ENCODE results near the gene B4GALNT4. TPM values are rescaled to one million over a fixed set of nuclear protein-coding genes. Genes with fewer than 3 reads are reported as not detected.

The B4GALNT4 gene
- total and polyA plus RNA-seq, 7 donors = 1.4 to 9.1 (median 5.5) TPM; not detected in 1

DNA sequence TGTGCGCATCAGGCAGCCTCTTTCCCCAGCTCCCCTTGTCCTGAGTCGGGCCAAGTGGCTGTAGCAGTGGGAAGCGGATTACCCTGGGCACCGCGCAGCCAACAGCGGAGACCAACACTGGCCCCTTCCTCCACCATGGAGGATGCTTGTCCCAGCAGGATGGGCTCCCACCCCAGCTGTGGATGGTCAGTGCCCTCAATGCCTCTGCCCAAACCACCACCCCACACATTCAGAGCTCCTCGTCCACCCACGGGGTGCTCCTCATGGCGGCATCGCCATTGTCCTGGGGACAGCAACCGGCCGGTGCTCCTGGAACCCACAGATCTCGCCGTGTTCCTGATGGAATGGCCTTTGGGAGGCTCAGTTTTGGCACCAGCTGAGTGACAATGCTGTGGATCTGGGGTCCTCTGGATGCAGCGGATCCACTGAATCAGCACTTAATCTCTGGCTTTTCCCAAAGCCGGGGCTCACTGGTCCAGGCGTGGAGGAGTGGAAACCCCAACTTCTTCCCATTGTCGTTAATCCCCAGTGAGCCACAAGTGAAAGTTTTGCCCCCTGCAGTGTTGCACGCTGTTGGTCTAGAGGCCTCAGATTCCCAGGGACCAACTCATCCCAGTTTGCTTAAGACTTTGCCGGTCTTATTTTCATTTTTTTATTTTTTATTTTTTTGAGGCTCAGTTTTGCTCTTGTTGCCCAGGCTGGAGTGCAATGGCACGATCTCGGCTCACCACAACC, 4.1 kb upstream of the B4GALNT4 start:
- no peak overlapping the region for H3K4me3 ChIP-seq
- H3K27ac ChIP-seq = no peak overlapping the region
- peaks cover 0 to 11% (median 10%) of the 10 kb centered on the region in 4 donors for H3K4me1 ChIP-seq
- no peaks in the 10 kb centered on the region for H3K36me3 ChIP-seq
- TF ChIP-seq POLR2AphosphoS5 (IDR thresholded peaks at IDR 0.05) (no peak), EP300 (IDR thresholded peaks at IDR 0.05) (no peak), POLR2A (IDR thresholded peaks at IDR 0.05) (no peak)
- TF ChIP-seq, protein P1, sequence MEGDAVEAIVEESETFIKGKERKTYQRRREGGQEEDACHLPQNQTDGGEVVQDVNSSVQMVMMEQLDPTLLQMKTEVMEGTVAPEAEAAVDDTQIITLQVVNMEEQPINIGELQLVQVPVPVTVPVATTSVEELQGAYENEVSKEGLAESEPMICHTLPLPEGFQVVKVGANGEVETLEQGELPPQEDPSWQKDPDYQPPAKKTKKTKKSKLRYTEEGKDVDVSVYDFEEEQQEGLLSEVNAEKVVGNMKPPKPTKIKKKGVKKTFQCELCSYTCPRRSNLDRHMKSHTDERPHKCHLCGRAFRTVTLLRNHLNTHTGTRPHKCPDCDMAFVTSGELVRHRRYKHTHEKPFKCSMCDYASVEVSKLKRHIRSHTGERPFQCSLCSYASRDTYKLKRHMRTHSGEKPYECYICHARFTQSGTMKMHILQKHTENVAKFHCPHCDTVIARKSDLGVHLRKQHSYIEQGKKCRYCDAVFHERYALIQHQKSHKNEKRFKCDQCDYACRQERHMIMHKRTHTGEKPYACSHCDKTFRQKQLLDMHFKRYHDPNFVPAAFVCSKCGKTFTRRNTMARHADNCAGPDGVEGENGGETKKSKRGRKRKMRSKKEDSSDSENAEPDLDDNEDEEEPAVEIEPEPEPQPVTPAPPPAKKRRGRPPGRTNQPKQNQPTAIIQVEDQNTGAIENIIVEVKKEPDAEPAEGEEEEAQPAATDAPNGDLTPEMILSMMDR (IDR thresholded peaks at IDR 0.05) = no peak
- H3K27me3 ChIP-seq = peaks cover 21 to 44% (median 27%) of the 10 kb centered on the region in 3 donors
- intact Hi-C loops (cut with DNase I) = loop anchor here (5.0 kb wide), 1 partner anchor 78 kb away; the partner anchor contains the start of gene PGGHG
- DNase-seq = peak; percentile 56
- WGBS, 2 donors = 94 to 95% methylated on average over 22 of the region's 22 CpGs
- H3K9me3 ChIP-seq = peaks cover 0 to 2% (median 0%) of the 10 kb centered on the region in 4 donors

DNA sequence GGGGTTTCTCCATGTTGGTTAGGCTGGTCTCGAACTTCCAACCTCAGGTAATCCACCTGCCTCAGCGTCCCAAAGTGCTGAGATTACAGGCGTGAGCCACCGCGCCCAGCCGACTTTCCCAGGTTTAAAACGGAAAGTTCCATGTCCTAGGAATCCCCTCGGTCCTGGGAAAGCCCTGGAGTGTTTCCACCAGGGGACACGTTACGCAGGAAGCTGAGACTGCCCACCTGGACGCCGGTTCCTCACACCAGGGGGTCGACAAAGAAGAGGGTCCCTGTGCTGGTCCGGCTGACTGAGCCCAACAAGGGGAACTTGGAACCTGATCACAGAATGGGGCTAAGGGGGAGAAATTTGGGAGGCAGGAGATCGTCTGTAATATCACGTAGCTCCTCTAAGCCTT, 3.5 kb upstream of the B4GALNT4 start:
- 74 to 83% methylated on average over 16 of the region's 16 CpGs for WGBS, 2 donors
- no peak for TF ChIP-seq EP300 (IDR thresholded peaks at IDR 0.05)
- no peak for TF ChIP-seq POLR2A (IDR thresholded peaks at IDR 0.05)
- TF ChIP-seq, protein P1 (IDR thresholded peaks at IDR 0.05) = no peak
- TF ChIP-seq POLR2AphosphoS5 (IDR thresholded peaks at IDR 0.05) = no peak
- Histone ChIP-seq H3K27ac (no peak overlapping the region), H3K4me3 (no peak overlapping the region), H3K36me3 (no peaks in the 10 kb centered on the region), H3K9me3 (peaks cover 0 to 2% (median 0%) of the 10 kb centered on the region in 4 donors), H3K27me3 (peaks cover 18 to 44% (median 34%) of the 10 kb centered on the region in 3 donors), H3K4me1 (peaks cover 0 to 13% (median 10%) of the 10 kb centered on the region in 4 donors)
- intact Hi-C loops (cut with DNase I) = no loop called here
- DNase-seq = no peak

DNA sequence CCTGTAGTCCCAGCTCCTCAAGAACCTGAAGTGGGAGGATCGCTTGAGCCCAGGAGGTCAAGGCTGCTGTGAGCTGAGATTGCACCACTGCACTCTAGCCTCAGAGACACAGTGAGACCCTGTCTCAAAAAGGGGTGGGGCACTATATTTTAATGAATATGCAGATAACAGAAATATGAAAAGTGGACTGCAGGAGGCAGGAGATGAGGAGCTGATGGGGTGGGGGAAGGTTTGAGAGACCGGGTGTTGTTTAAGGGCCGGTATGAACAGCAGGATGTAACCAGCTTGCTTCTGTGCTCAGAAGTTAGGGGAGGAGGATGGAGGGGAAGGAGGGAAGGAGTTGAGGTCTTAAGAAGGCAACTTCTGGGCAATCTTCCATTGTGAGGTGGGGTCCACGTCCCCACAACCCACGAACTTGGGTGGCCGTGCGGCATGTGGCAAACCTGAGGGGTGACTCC, 1.3 kb upstream of the B4GALNT4 start:
- Histone ChIP-seq H3K4me1 (peaks cover 0 to 13% (median 10%) of the 10 kb centered on the region in 4 donors), H3K36me3 (no peaks in the 10 kb centered on the region), H3K9me3 (no peaks in the 10 kb centered on the region), H3K27me3 (peaks cover 18 to 44% (median 34%) of the 10 kb centered on the region in 3 donors), H3K4me3 (no peak overlapping the region), H3K27ac (no peak overlapping the region)
- TF ChIP-seq POLR2AphosphoS5 (IDR thresholded peaks at IDR 0.05) (no peak), POLR2A (IDR thresholded peaks at IDR 0.05) (no peak), EP300 (IDR thresholded peaks at IDR 0.05) (no peak)
- TF ChIP-seq, protein P1 (IDR thresholded peaks at IDR 0.05) = no peak
- DNase-seq = no peak
- intact Hi-C loops (cut with DNase I) = no loop called here
- 37 to 40% methylated on average over 7 of the region's 7 CpGs for WGBS, 2 donors

DNA sequence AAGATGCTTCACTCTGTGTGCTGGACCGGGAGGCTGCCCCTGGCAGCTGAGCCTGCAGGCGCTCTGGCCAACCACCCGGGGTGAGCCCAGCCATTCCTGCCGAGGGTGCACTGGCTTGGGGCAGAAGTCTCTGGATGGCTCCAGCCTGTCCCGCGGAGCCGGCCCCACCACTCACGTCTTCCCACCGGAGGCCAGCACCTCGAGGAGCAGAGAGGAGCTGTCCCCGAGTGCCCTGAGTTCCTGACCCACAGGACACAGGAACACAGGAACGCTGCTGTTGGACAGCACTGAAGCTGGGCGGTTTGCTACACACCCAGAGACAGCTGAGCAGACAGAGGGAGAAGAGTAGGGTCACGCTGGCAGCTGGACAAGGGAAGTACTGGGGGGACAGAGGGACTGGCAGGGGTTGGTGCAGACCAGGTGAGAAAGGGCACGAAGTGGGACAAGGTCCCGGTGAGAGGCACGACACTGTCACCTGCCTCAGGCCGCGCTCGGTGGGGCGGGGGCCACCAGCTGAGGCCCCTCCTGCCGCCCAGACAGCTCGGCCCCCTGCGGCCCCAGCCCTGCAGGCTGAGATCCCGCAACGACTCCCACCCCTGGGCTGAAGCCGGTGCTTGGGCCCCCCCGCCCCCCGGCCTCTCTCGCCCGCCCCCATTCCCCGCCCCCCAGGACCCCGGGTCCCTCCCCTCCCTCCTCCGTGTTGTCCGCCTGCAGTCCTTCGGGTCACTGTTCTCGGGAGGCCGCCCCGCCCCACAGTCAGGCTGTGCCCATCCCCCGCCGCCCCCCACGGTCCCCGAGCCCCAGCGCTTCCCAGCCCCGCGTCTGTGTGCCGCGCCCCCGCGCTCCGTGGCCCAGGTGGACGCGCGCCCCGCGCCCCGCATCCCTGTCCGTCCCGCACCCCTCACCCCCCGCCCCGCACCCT, 624 bp upstream of the B4GALNT4 start:
- TF ChIP-seq EP300 (IDR thresholded peaks at IDR 0.05) (no peak), POLR2A (IDR thresholded peaks at IDR 0.05) (no peak), POLR2AphosphoS5 (IDR thresholded peaks at IDR 0.05) (no peak)
- TF ChIP-seq, protein P1 (IDR thresholded peaks at IDR 0.05) = no peak
- no peak for DNase-seq
- intact Hi-C loops (cut with DNase I) = no loop called here
- H3K4me1 ChIP-seq = peaks cover 0 to 13% (median 10%) of the 10 kb centered on the region in 4 donors
- H3K9me3 ChIP-seq = no peaks in the 10 kb centered on the region
- peaks cover 18 to 44% (median 34%) of the 10 kb centered on the region in 3 donors for H3K27me3 ChIP-seq
- 4 to 7% methylated on average over 61 of the region's 61 CpGs for WGBS, 2 donors
- H3K36me3 ChIP-seq = no peaks in the 10 kb centered on the region
- peak overlapping the region in 1 of 4 donors; percentile 31 for H3K27ac ChIP-seq
- peak overlapping the region in 3 of 4 donors; percentile 31 to 47 (median 40) for H3K4me3 ChIP-seq
